MCF 10A (cell line): ENCODE results near the gene PHF21B. TPM values are rescaled to one million over a fixed set of nuclear protein-coding genes. Genes with fewer than 3 reads are reported as not detected.

Source experiments
- BruUV-seq: library from RNA; stranded (reverse); fragments of 400-500 nt; replicated peaks from 2 replicates; lab custom pipeline; 2021; lab: Mats Ljungman, UMichigan
- CTCF ChIA-PET: fragments of 300-600 bp; sonication (Branson Sonifier 250); formaldehyde crosslinking; extraction: SDS; loops from one replicate; lab custom pipeline; 2021; ENCODE audit warnings: antibody characterized with exemption, inconsistent platforms; lab: Yijun Ruan, JAX
- POLR2A ChIA-PET: fragments of 300-600, 350-650 bp; sonication (Branson Sonifier 250); formaldehyde crosslinking; extraction: SDS; loops from one replicate; lab custom pipeline; 2020; ENCODE audit warnings: antibody characterized with exemption, inconsistent platforms; lab: Yijun Ruan, JAX
- DNase-seq: peaks from one replicate; pipeline ENCODE4 v3.0.0-alpha.2; 2018; ENCODE audit not compliant: unreplicated experiment
- H3K27ac Mint-ChIP-seq: one replicate; pipeline ENCODE4 v1.8.0; 2022; ENCODE audit warnings: mild to moderate bottlenecking, low read depth, mixed read lengths; ENCODE audit not compliant: unreplicated experiment
- H3K27me3 Mint-ChIP-seq: one replicate; pipeline ENCODE4 v1.8.0; 2022; ENCODE audit warnings: mixed read lengths; ENCODE audit not compliant: insufficient read depth, unreplicated experiment
- H3K36me3 Mint-ChIP-seq: one replicate; pipeline ENCODE4 v1.8.0; 2022; ENCODE audit warnings: mild to moderate bottlenecking, moderate library complexity, mixed read lengths; ENCODE audit not compliant: insufficient read depth, unreplicated experiment
- H3K4me1 Mint-ChIP-seq: one replicate; pipeline ENCODE4 v1.8.0; 2022; ENCODE audit warnings: mixed read lengths; ENCODE audit not compliant: insufficient read depth, unreplicated experiment
- H3K4me3 Mint-ChIP-seq: one replicate; pipeline ENCODE4 v1.8.0; 2022; ENCODE audit warnings: mild to moderate bottlenecking, moderate library complexity, mixed read lengths; ENCODE audit not compliant: unreplicated experiment
- H3K9me3 Mint-ChIP-seq: one replicate; pipeline ENCODE4 v1.8.0; 2022; ENCODE audit warnings: mixed read lengths; ENCODE audit not compliant: unreplicated experiment
- CTCF ChIP-seq: fragments of 200-600 bp; IDR thresholded peaks from one replicate; pipeline ENCODE4 v1.8.0; 2022; ENCODE audit warnings: antibody characterized with exemption, mild to moderate bottlenecking; ENCODE audit not compliant: unreplicated experiment
- intact Hi-C: fragments of 100-400 bp; cut with micrococcal nuclease; formaldehyde crosslinking; loops from 2 replicates; pipeline ENCODE4 v1.14.1; 2022
- total RNA-seq: library from RNA; stranded (reverse); gene quantifications from 2 replicates; pipeline ENCODE4 v1.2.3, GENCODE V29; 2022

The PHF21B gene
- total RNA-seq, 1 experiment from 2014 or later, result 0.75 TPM

GRCh38 chr22:44994399-44995104 is 15.3 kb downstream of the PHF21B start:
- no TSS peak for BruUV-seq
- H3K4me3 Mint-ChIP-seq, result no peak overlapping the region
- peaks cover 86% of the 10 kb centered on the region for H3K27me3 Mint-ChIP-seq
- intact Hi-C loops, result no loop called here
- no peak for DNase-seq
- no peaks in the 10 kb centered on the region for H3K4me1 Mint-ChIP-seq
- H3K9me3 Mint-ChIP-seq, result no peaks in the 10 kb centered on the region
- no peak overlapping the region for H3K27ac Mint-ChIP-seq
- H3K36me3 Mint-ChIP-seq, result no peaks in the 10 kb centered on the region
- no peak for TF ChIP-seq CTCF
- CTCF ChIA-PET, result interaction anchor here (0.6 kb wide), 3 partner anchors 55 to 189 kb away, joined by 3 read pairs; no protein-coding TSS in a partner anchor
- POLR2A ChIA-PET, result interaction anchor here (0.7 kb wide), 1 partner anchor 14 kb away, joined by 3 read pairs; no protein-coding TSS in a partner anchor

DNA sequence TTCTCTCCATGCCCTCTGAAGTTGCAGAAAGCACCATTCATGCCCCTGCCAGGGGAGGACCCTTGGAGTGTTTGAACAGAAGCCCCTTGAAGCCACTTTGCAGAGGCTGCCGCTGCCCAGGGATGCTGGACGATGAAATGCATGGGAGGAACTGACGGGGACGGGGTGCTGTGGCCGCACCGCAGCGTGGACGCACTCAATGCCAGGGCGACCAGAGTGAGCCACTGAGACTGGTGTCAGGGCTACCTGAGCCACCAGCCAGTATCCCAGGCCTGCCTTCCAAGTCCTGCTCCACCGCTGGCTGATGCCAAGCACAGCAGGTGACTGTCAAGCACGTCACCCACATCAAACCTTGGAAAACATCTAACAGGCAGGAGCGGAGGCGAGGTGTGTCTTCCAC is 17.6 kb downstream of the PHF21B start:
- H3K27ac Mint-ChIP-seq, result no peak overlapping the region
- no peaks in the 10 kb centered on the region for H3K4me1 Mint-ChIP-seq
- H3K27me3 Mint-ChIP-seq, result peaks cover 86% of the 10 kb centered on the region
- ChIA-PET CTCF (no interaction called here), POLR2A (no interaction called here)
- no peak for TF ChIP-seq CTCF
- DNase-seq, result no peak
- intact Hi-C loops, result no loop called here
- H3K4me3 Mint-ChIP-seq, result no peak overlapping the region
- no peaks in the 10 kb centered on the region for H3K9me3 Mint-ChIP-seq
- H3K36me3 Mint-ChIP-seq, result no peaks in the 10 kb centered on the region
- no TSS peak for BruUV-seq

DNA sequence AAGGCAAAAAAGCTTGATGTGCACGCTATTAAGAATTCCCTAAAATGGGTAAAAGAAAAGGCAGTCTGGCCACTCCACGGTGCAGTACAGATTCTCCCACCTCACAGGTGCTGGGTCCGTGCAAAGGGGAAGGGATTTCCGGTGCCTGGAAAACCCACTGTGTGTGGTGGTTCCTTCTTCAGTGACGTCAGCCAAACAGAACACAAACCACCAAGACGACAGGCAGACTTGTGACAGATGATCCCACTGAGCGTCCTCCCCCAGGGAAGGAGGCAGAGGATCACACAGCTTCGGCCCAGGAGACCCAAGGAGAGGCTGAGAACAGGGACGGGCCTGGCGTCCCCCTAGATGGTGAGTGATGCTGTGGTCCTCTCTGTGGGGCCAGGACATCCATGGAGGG is 18.6 kb downstream of the PHF21B start:
- H3K4me1 Mint-ChIP-seq, result no peaks in the 10 kb centered on the region
- H3K36me3 Mint-ChIP-seq, result no peaks in the 10 kb centered on the region
- POLR2A ChIA-PET, result no interaction called here
- no peak for DNase-seq
- intact Hi-C loops, result no loop called here
- no peak for TF ChIP-seq CTCF
- no peak overlapping the region for H3K4me3 Mint-ChIP-seq
- no TSS peak for BruUV-seq
- peaks cover 76% of the 10 kb centered on the region for H3K27me3 Mint-ChIP-seq
- CTCF ChIA-PET, result interaction anchor here (0.6 kb wide), 1 partner anchor 86 kb away, joined by 3 read pairs; no protein-coding TSS in a partner anchor
- no peaks in the 10 kb centered on the region for H3K9me3 Mint-ChIP-seq
- H3K27ac Mint-ChIP-seq, result no peak overlapping the region

DNA sequence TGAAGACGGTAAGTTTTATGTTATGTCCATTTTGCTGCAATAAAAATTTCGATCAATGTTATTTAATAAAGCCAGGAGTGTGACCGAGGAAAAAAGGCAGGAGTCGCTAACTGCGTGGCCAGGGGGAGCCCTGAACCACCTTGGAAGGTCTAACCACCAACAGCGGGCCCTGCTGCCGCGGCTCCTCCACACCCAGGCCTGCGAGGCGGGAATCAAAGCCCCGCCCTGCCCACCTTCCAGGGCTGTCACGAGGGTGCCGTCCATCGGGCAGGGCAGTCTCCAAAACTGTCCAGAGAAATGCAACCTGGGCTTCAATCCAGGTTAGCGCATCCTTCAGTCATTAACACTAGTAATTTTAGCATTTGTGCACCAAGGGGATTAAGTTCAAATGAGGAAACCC is 19.0 kb downstream of the PHF21B start:
- Mint-ChIP-seq H3K4me3 (no peak overlapping the region), H3K4me1 (no peaks in the 10 kb centered on the region), H3K27ac (no peak overlapping the region), H3K9me3 (no peaks in the 10 kb centered on the region), H3K27me3 (peaks cover 72% of the 10 kb centered on the region), H3K36me3 (no peaks in the 10 kb centered on the region)
- no TSS peak for BruUV-seq
- POLR2A ChIA-PET, result no interaction called here
- no peak for DNase-seq
- CTCF ChIA-PET, result no interaction called here
- intact Hi-C loops, result no loop called here
- TF ChIP-seq CTCF, result no peak
